ENCODE results near the gene NRIP1.

Gene NRIP1

GRCh38 chr21:15065392-15066122 lies 757 bp upstream of the NRIP1 start:
- DNase-seq = peak; percentile 79

GRCh38 chr21:15063814-15064575 lies 805 bp downstream of the NRIP1 start:
- DNase-seq = no peak

GRCh38 chr21:15063081-15063813 lies 1.6 kb downstream of the NRIP1 start:
- no peak for DNase-seq

- no peak for DNase-seq
These were observed 2.2 kb downstream of the NRIP1 start for GRCh38 chr21:15062606-15062965.

- no peak for DNase-seq
These were observed 2.8 kb downstream of the NRIP1 start for GRCh38 chr21:15061747-15062605.

DNA sequence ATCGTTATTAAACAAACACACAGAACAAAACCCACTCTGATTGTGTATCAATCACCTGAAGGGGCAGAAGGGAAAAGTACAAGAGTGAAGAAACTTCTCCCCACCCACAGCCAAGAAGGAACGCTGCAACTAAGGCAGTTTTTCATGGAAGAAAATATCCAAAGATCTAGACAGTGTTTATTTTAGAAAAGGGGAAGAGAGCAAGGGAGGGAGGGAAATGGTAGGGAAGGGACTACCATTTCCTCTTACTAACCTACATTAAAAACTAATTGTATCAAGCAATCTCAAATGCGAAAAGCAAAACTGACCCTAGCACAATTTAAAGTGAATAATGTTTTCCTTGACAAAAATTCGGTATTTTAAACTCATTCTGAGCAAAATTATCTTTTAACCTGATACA lies 3.5 kb downstream of the NRIP1 start:
- no peak for DNase-seq

DNA sequence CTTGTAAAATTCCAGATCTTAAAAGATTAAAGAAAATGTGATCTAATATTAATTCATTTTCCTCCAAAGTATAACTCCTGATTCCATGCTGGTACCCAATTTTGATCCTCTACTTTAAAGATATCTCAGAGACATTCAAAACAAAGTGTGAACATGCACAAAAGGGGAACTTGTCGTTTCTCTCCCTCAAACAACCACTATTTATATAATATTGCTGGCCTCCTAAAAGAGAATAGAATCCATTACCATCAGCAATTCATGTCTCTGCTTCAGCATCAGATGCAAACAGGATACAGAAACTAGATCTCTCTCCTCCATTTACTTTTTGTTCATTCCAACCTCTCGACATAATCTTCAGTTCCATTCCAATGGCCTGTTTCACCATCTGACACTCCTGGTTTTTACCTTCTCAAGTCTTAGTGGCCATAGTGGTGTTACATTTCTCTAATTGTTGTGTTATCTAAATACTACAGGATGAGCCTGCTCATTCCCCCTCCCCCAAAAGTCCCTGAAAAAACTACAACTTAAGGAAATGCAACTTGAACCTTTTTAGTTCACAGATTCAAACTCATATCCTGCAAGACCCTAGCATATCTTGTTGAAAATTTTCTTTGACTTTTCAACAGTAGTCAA lies 4.1 kb downstream of the NRIP1 start:
- no peak for DNase-seq

DNA sequence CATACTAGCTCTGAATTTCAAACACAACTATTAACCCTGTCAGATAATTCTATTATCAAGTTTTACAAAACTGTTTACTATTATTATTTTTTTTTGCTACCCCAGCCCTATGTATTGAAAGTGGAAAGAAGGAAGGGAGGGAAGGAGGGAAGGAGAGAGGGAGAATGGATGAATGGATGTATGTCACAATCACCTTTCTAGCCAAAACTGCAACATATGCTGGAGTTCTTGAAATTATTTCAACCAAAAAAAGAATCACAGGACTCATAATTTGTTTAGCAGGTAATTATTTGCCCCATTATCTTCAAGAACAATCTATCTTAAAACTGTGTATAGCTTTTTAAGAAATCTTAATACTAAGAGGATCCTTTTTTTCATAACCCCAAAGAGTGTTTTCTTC lies 5.4 kb downstream of the NRIP1 start:
- no peak for DNase-seq

- DNase-seq = no peak
These were observed 5.9 kb downstream of the NRIP1 start for GRCh38 chr21:15058854-15059263.

GRCh38 chr21:15057285-15057684 lies 7.5 kb downstream of the NRIP1 start:
- no peak for DNase-seq

GRCh38 chr21:15054606-15055239 lies 10.1 kb downstream of the NRIP1 start:
- DNase-seq = no peak

DNA sequence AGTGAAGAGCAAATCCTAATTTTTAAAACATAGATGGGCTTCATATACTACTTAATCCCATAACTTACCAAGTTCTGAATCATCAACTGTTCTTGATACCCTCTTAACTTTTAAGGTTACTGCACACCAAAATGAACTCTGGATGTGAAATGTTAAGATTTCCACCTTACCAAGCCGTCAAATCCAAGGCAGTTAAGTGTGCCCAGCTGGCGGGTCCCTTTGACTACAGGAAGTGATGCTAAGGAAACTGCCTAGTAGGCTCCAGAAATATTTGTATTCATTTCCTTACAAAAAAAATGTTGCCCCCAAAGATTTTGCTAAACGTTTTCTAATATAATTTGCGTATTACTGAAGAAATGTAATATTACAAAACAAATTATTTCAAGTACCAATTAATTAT lies 10.7 kb downstream of the NRIP1 start:
- no peak for DNase-seq

DNA sequence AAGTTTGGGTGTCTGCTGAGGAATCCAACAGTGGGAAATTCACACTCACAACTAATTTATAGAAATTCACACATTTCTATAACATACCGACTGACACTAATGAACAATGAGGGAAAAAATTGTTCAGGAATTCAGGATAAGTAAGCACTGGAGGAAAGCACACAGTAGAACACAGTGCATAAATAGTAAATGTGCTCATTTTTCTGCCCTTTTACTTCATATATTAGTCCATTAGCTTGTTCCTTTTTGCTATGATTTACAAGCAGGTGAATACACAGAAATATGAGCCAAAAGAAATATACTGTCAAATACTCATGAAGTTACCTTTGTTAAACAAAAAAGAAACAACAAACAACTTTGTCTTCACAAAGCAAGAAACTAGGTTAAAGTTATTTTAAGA lies 11.3 kb downstream of the NRIP1 start:
- no peak for DNase-seq

DNA sequence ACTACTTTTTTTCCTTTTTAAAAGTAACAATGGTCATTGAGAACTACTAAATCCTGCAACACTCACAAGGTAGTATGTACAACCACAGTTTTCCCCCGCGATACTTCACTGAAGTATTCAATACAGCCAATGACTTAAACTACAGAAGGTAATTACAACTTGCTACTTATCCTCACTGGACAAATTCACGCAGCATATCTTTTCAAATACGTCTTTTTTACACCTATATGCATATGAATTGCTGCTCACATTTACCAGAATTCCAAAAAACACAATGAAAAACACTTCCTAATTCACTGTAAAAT lies 12.4 kb downstream of the NRIP1 start:
- DNase-seq = no peak

DNA sequence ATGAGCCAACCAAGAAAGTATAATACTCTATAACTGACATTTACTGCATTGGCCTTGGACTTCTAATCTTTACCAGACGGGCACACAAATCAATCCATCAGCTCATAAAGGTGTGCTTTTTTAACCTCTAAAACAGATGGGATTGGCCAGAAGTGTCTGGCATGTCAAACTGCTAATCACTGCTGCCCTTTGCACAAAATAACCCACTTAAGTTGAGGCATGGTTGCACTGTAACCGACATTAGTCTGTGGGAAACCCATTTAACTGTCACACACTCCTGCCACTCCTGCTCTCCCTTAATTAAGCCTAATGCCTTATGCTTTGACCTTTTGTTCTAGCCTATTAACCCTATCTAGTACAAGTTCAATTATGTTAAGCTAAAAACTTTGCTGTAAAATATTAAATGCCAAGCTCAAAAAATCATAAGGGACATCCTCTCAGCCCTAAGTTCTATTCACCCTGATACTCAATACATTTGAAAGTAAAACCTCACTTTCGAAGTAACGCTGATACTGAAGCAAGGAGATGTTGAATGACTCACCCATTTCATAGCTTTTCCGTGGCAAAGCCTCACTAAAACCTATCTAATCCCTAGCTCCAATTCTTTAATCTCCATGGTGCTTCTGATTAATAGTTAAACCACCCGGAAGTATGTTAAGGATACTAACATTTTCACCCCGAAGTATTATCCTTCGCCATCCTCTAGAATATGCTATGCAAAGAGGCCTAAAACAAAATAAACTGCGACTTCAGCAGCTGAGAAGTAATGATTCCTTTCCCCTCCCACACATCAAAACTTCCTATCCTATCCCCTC lies 12.9 kb downstream of the NRIP1 start:
- no peak for DNase-seq

- no peak for DNase-seq
These were observed 14.0 kb downstream of the NRIP1 start for GRCh38 chr21:15050568-15051377.

- no peak for DNase-seq
These were observed 19.8 kb downstream of the NRIP1 start for GRCh38 chr21:15045017-15045416.

DNA sequence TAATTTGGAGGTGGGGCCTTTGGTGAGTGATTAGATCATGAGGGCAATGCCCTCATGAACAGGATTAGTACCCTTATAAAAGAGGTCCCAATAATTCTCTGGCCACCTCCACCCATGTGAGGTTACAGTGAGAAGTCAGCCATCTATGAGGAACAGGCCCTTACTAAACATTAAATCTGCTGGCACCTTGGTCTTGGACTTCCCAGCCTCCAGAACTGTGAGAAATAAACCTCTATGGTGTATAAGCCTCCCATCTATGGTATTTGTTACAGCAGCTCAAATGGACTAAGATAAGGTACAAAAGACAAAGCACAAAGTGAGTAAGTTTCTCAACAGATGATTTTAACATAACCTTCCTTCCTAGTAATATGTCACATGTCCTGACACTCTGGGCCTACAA lies 22.3 kb downstream of the NRIP1 start:
- DNase-seq = no peak

DNA sequence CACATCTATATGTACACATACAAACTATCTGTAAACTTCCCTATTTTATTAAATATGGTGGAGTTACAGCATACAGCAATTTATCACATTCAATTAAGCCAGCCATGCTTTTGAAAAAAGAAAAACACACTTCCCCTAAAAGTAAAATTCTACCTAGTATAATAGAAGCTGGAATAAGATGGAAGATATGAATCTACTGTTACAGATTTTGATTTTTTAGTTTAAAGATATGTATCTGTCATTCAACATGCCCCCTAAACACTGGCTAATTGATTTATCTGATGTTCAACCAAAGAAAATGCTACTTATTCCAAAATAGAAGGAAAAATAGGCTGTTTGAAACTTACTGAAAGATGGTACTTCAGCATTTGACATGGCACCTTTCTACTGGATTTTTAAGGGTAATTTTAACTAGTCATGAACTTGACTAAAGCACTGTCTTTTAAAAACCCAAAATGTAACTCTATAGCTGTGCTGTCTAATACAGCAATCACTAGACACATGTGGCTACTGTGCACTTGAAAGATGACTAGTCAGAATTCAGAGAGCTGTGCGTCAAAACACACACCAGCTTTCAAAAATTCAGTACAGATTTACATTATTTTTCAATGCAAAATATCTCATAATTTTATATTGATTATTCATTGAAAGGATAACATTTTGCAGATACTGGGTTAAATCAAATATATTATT lies 25.0 kb downstream of the NRIP1 start:
- no peak for DNase-seq

DNA sequence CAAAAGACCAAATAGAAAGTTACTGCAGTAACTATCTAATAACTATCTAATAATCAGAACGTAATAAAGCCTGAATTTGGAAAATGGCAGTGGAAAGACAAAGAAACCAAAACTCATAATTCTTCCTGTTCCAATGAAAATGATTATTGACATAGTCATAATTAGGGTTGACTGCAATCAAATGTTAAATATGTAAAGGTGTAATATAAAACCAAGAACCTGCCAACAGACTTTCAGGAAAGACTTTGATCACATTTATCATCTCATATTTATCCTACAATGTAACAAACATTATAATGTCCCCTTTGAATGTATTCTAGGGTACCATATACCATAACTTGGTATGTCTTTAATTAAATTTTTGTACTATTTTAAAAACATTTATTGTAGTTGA lies 26.9 kb downstream of the NRIP1 start:
- no peak for DNase-seq

All from CD4-positive, alpha-beta T cell treated with Interferon gamma for 1 hour (primary cell).